ENCODE measurements around the gene CSNK1G1. TPM values are rescaled to one million over a fixed set of nuclear protein-coding genes. Genes with fewer than 3 reads are reported as not detected.

The CSNK1G1 gene
- total RNA-seq, 1 experiment from 2014 or later = 27.4 TPM

DNA sequence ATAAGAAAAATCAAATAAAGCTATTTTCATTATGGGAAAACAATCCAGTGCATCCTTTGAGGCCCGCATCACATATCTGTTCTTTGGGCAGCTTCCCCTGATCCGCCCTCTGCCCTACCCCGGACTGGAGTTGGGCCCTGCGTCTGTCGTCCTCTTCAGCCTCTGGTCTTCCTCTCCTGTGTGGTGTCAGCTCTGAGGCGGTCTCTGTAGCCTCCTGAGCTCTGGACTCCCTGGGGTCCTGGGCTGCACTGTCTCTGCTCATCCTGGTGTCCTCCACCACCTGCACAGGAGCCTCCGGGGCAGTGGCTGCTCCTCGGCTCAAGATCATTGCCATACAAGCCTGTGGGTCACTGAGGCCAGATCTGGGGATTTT is 211.8 kb downstream of the CSNK1G1 start:
- no peak for TF ChIP-seq EZH2 (IDR thresholded peaks at IDR 0.05; ENCODE audit: borderline replicate concordance, low read depth, low read length, poor library complexity, severe bottlenecking)
- TF ChIP-seq, protein P1, sequence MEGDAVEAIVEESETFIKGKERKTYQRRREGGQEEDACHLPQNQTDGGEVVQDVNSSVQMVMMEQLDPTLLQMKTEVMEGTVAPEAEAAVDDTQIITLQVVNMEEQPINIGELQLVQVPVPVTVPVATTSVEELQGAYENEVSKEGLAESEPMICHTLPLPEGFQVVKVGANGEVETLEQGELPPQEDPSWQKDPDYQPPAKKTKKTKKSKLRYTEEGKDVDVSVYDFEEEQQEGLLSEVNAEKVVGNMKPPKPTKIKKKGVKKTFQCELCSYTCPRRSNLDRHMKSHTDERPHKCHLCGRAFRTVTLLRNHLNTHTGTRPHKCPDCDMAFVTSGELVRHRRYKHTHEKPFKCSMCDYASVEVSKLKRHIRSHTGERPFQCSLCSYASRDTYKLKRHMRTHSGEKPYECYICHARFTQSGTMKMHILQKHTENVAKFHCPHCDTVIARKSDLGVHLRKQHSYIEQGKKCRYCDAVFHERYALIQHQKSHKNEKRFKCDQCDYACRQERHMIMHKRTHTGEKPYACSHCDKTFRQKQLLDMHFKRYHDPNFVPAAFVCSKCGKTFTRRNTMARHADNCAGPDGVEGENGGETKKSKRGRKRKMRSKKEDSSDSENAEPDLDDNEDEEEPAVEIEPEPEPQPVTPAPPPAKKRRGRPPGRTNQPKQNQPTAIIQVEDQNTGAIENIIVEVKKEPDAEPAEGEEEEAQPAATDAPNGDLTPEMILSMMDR (conservative IDR thresholded peaks at IDR 0.05; ENCODE audit: low read depth, low read length) = no peak
- intact Hi-C loops (cut with micrococcal nuclease; ENCODE audit: unreplicated experiment) = no loop called here
- H3K27me3 ChIP-seq (replicated peaks; ENCODE audit: insufficient read depth, low read depth, low read length, poor library complexity) = no peaks in the 10 kb centered on the region
- ChIA-PET POLR2A (ENCODE audit: low non-redundant PET) (no interaction called here), CTCF (no interaction called here)
- peaks cover 6% of the 10 kb centered on the region for H3K36me3 ChIP-seq (ENCODE audit: insufficient read depth, low read length, poor library complexity, severe bottlenecking)
- H3K4me1 ChIP-seq (ENCODE audit: insufficient read depth, low read length, poor library complexity, severe bottlenecking) = peaks cover 14% of the 10 kb centered on the region
- H3K4me3 ChIP-seq (ENCODE audit: low read depth, low read length, poor library complexity, severe bottlenecking) = no peak overlapping the region
- BruUV-seq (replicated peaks) = no TSS peak
- no peak overlapping the region for H3K27ac ChIP-seq (ENCODE audit: low read depth, low read length, poor library complexity, severe bottlenecking)
- no peak for DNase-seq (ENCODE audit: low spot score)
- H3K9me3 ChIP-seq (ENCODE audit: low read depth, low read length, poor library complexity, severe bottlenecking) = no peaks in the 10 kb centered on the region

DNA sequence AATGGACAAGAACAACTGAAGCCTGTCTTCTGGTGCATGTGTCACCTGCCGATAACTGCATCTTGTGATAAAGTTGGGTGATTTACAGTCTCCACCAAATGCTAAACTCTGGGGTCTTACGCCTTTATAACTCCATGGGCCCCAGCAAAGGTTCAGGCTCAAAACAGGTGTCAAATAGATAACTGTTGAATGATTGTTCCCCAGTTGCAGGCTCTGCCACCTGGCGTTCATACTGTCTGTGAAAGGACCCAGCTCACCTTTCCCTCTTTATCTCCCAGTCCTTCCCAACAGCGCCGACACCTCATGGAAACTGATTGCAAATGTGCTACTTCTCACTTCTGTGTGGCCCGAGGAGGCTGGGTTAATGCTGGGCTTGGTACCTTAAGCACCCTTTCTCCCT is 212.7 kb downstream of the CSNK1G1 start:
- Histone ChIP-seq H3K9me3 (ENCODE audit: low read depth, low read length, poor library complexity, severe bottlenecking) (no peaks in the 10 kb centered on the region), H3K36me3 (ENCODE audit: insufficient read depth, low read length, poor library complexity, severe bottlenecking) (peaks cover 6% of the 10 kb centered on the region), H3K4me3 (ENCODE audit: low read depth, low read length, poor library complexity, severe bottlenecking) (no peak overlapping the region), H3K4me1 (ENCODE audit: insufficient read depth, low read length, poor library complexity, severe bottlenecking) (peaks cover 14% of the 10 kb centered on the region), H3K27me3 (replicated peaks; ENCODE audit: insufficient read depth, low read depth, low read length, poor library complexity) (no peaks in the 10 kb centered on the region), H3K27ac (ENCODE audit: low read depth, low read length, poor library complexity, severe bottlenecking) (no peak overlapping the region)
- POLR2A ChIA-PET (ENCODE audit: low non-redundant PET) = no interaction called here
- CTCF ChIA-PET = no interaction called here
- BruUV-seq (replicated peaks) = no TSS peak
- TF ChIP-seq EZH2 (IDR thresholded peaks at IDR 0.05; ENCODE audit: borderline replicate concordance, low read depth, low read length, poor library complexity, severe bottlenecking) = no peak
- TF ChIP-seq, protein P1 (conservative IDR thresholded peaks at IDR 0.05; ENCODE audit: low read depth, low read length) = no peak
- intact Hi-C loops (cut with micrococcal nuclease; ENCODE audit: unreplicated experiment) = no loop called here
- DNase-seq (ENCODE audit: low spot score) = no peak

- no peak for TF ChIP-seq EZH2 (IDR thresholded peaks at IDR 0.05; ENCODE audit: borderline replicate concordance, low read depth, low read length, poor library complexity, severe bottlenecking)
- TF ChIP-seq, protein P1 (conservative IDR thresholded peaks at IDR 0.05; ENCODE audit: low read depth, low read length) = no peak
- CTCF ChIA-PET = no interaction called here
- peaks cover 13% of the 10 kb centered on the region for H3K36me3 ChIP-seq (ENCODE audit: insufficient read depth, low read length, poor library complexity, severe bottlenecking)
- peaks cover 12% of the 10 kb centered on the region for H3K4me1 ChIP-seq (ENCODE audit: insufficient read depth, low read length, poor library complexity, severe bottlenecking)
- POLR2A ChIA-PET (ENCODE audit: low non-redundant PET) = interaction anchor here (0.6 to 0.7 kb wide), 2 partner anchors 9 to 128 kb away, joined by 3 to 7 read pairs; no protein-coding TSS in a partner anchor
- no peak overlapping the region for H3K4me3 ChIP-seq (ENCODE audit: low read depth, low read length, poor library complexity, severe bottlenecking)
- H3K27me3 ChIP-seq (replicated peaks; ENCODE audit: insufficient read depth, low read depth, low read length, poor library complexity) = no peaks in the 10 kb centered on the region
- intact Hi-C loops (cut with micrococcal nuclease; ENCODE audit: unreplicated experiment) = no loop called here
- H3K27ac ChIP-seq (ENCODE audit: low read depth, low read length, poor library complexity, severe bottlenecking) = no peak overlapping the region
- DNase-seq (ENCODE audit: low spot score) = no peak
- BruUV-seq (replicated peaks) = no TSS peak
- no peaks in the 10 kb centered on the region for H3K9me3 ChIP-seq (ENCODE audit: low read depth, low read length, poor library complexity, severe bottlenecking)
Measured at GRCh38 chr15:64141798-64142512, 214.0 kb downstream of the CSNK1G1 start.
